H1 (cell line): Measurements from ENCODE around the gene SLC30A5. TPM values are rescaled to one million over a fixed set of nuclear protein-coding genes. Genes with fewer than 3 reads are reported as not detected.

Source experiments
- CTCF ChIA-PET: fragments of 300-600 bp; sonication (Branson Sonifier 250); formaldehyde crosslinking; loops from one replicate; lab custom pipeline; 2021; ENCODE audit not compliant: partially characterized antibody; lab: Charles Lee
- POLR2A ChIA-PET: fragments of 300-600 bp; sonication (Branson Sonifier 250); formaldehyde crosslinking; loops from one replicate; lab custom pipeline; 2021; ENCODE audit warnings: inconsistent platforms; ENCODE audit not compliant: partially characterized antibody; lab: Charles Lee
- DNase-seq, 2 experiments: peaks; one replicate each; pipeline versions ENCODE4 v3.0.0 to v3.0.0-alpha.2; 2010 to 2022; ENCODE audit warnings: low spot score in 2 of 2, low read depth in 1 of 2, mixed read lengths in 1 of 2
- FAIRE-seq: peaks from 2 replicates; lab custom pipeline; 2011; peaks lifted over from hg19 to GRCh38; lab: Jason Lieb, UNC
- H2AFZ ChIP-seq: 2 replicates; pipeline ENCODE4 v1.8.1; 2012; ENCODE audit warnings: low read length, inconsistent platforms
- H2AK5ac ChIP-seq: 2 replicates; pipeline ENCODE4 v1.6.1; 2013; ENCODE audit warnings: low read depth, low read length
- H2BK120ac ChIP-seq: replicated peaks from 2 replicates; pipeline ENCODE3; 2013; ENCODE audit warnings: low read depth, low read length, inconsistent platforms
- H2BK12ac ChIP-seq: 2 replicates; pipeline ENCODE4 v1.6.1; 2013; ENCODE audit warnings: low read depth, low read length
- H2BK15ac ChIP-seq: 2 replicates; pipeline ENCODE4 v1.6.1; 2013; ENCODE audit warnings: low read length
- H2BK20ac ChIP-seq: 2 replicates; pipeline ENCODE4 v1.6.1; 2013; ENCODE audit warnings: low read length
- H2BK5ac ChIP-seq: 2 replicates; pipeline ENCODE4 v1.6.1; 2013; ENCODE audit warnings: low read depth, low read length
- H3K14ac ChIP-seq: 2 replicates; pipeline ENCODE4 v1.6.1; 2013; ENCODE audit warnings: inconsistent platforms; ENCODE audit not compliant: insufficient read length
- H3K18ac ChIP-seq: 2 replicates; pipeline ENCODE4 v1.6.1; 2013; ENCODE audit warnings: low read length; ENCODE audit errors: extremely low read depth
- H3K23ac ChIP-seq: 2 replicates; pipeline ENCODE4 v1.6.1; 2013; ENCODE audit warnings: inconsistent platforms; ENCODE audit not compliant: insufficient read length
- H3K23me2 ChIP-seq: 2 replicates; pipeline ENCODE4 v1.6.1; 2013; ENCODE audit warnings: low read depth, low read length
- H3K27ac ChIP-seq: 2 replicates; pipeline ENCODE4 v1.6.1; 2011; ENCODE audit warnings: low read depth, low read length, inconsistent platforms
- H3K27me3 ChIP-seq, 4 experiments: replicated peaks in 1 of 4; 1 replicate in 1 of 4; 2 replicates in 3 of 4; pipeline versions ENCODE4 v1.6.1 to v1.8.1; 2011 to 2013; ENCODE audit warnings: low read length in 3 of 4, mild to moderate bottlenecking in 3 of 4, inconsistent platforms in 2 of 4, mixed read lengths in 2 of 4, moderate library complexity in 1 of 4; ENCODE audit not compliant: control insufficient read depth in 3 of 4, insufficient read depth in 3 of 4; ENCODE audit errors: extremely low read depth in 1 of 4
- H3K36me3 ChIP-seq, 4 experiments: 2 replicates each; pipeline versions ENCODE4 v1.6.1 to v1.8.1; 2011 to 2013; ENCODE audit warnings: mild to moderate bottlenecking in 4 of 4, low read length in 3 of 4, moderate library complexity in 2 of 4, control low read depth in 1 of 4, inconsistent platforms in 1 of 4; ENCODE audit not compliant: insufficient read depth in 4 of 4, control insufficient read depth in 2 of 4
- H3K4ac ChIP-seq: replicated peaks from 2 replicates; pipeline ENCODE3; 2013; ENCODE audit warnings: low read length, low read depth, mixed read lengths, inconsistent platforms; ENCODE audit not compliant: insufficient read length
- H3K4me1 ChIP-seq, 4 experiments: replicated peaks in 1 of 4; 1 replicate in 1 of 4; 2 replicates in 3 of 4; pipeline versions ENCODE4 v1.6.1 to v1.8.1; 2011 to 2013; ENCODE audit warnings: low read length in 3 of 4, inconsistent platforms in 2 of 4, mixed read lengths in 1 of 4; ENCODE audit not compliant: insufficient read depth in 4 of 4, control insufficient read depth in 3 of 4
- H3K4me2 ChIP-seq, 2 experiments: 2 replicates each; pipeline versions ENCODE4 v1.6.1 to v1.8.1; 2011 to 2013; ENCODE audit warnings: low read depth in 2 of 2, low read length in 2 of 2, control low read depth in 1 of 2, inconsistent platforms in 1 of 2, mild to moderate bottlenecking in 1 of 2; ENCODE audit not compliant: insufficient read depth in 1 of 2
- H3K4me3 ChIP-seq, 4 experiments: fragments of 200-600, 300-600 bp in 1 of 4; sonication (generic), shearing (Covaris generic), sonication (Bioruptor Twin) in 1 of 4; 2 replicates each; pipeline versions ENCODE4 v1.5.1 to v1.8.1; 2011 to 2016; ENCODE audit warnings: low read length in 4 of 4, low read depth in 3 of 4, control low read depth in 2 of 4, inconsistent platforms in 2 of 4, mild to moderate bottlenecking in 2 of 4, mixed read lengths in 1 of 4, moderate library complexity in 1 of 4; ENCODE audit not compliant: insufficient read depth in 2 of 4; ENCODE audit errors: extremely low read depth in 1 of 4
- H3K56ac ChIP-seq: replicated peaks from 2 replicates; pipeline ENCODE3; 2013; ENCODE audit warnings: low read depth, mild to moderate bottlenecking, mixed read lengths, low read length, inconsistent platforms; ENCODE audit not compliant: insufficient read length
- H3K79me1 ChIP-seq: 2 replicates; pipeline ENCODE4 v1.6.1; 2013; ENCODE audit warnings: low read depth, low read length, control low read depth
- H3K79me2 ChIP-seq, 2 experiments: 2 replicates each; pipeline versions ENCODE4 v1.6.1 to v1.8.1; 2012 to 2013; ENCODE audit warnings: low read length in 2 of 2, mild to moderate bottlenecking in 2 of 2, inconsistent platforms in 1 of 2; ENCODE audit not compliant: insufficient read depth in 2 of 2, control insufficient read depth in 1 of 2
- H3K9ac ChIP-seq, 4 experiments: replicated peaks in 1 of 4; 1 replicate in 1 of 4; 2 replicates in 3 of 4; pipeline versions ENCODE4 v1.6.1 to v1.8.1; 2011 to 2013; ENCODE audit warnings: low read depth in 3 of 4, low read length in 3 of 4, control low read depth in 2 of 4, mild to moderate bottlenecking in 2 of 4, moderate library complexity in 2 of 4, inconsistent platforms in 1 of 4; ENCODE audit errors: extremely low read depth in 1 of 4
- H3K9me3 ChIP-seq, 2 experiments: 2 replicates each; pipeline versions ENCODE4 v1.6.1 to v1.8.1; 2012 to 2013; ENCODE audit warnings: mild to moderate bottlenecking in 2 of 2, moderate library complexity in 2 of 2, control low read depth in 1 of 2, inconsistent platforms in 1 of 2, low read depth in 1 of 2, low read length in 1 of 2, mixed read lengths in 1 of 2; ENCODE audit not compliant: insufficient read depth in 2 of 2
- H4K20me1 ChIP-seq, 2 experiments: replicated peaks in 1 of 2; 2 replicates each; pipeline versions ENCODE3 to v1.8.1; 2011 to 2013; ENCODE audit warnings: inconsistent platforms in 2 of 2, low read length in 2 of 2, mild to moderate bottlenecking in 1 of 2; ENCODE audit not compliant: insufficient read depth in 2 of 2, control insufficient read depth in 1 of 2
- H4K5ac ChIP-seq: 2 replicates; pipeline ENCODE4 v1.6.1; 2013; ENCODE audit warnings: low read length, low read depth, mixed read lengths, inconsistent platforms; ENCODE audit not compliant: insufficient read length
- H4K8ac ChIP-seq: 2 replicates; pipeline ENCODE4 v1.8.0; 2013; ENCODE audit warnings: mild to moderate bottlenecking, moderate library complexity, low read length, inconsistent platforms; ENCODE audit not compliant: insufficient read depth; ENCODE audit errors: extremely low read depth
- H4K91ac ChIP-seq: replicated peaks from 2 replicates; pipeline ENCODE3; 2013; ENCODE audit warnings: low read length, mixed read lengths, inconsistent platforms; ENCODE audit not compliant: insufficient read length
- BACH1 ChIP-seq: IDR thresholded peaks from 2 replicates; pipeline ENCODE4 v1.6.1; 2012; ENCODE audit warnings: low read length, improper control_type of control experiment
- CBX5 ChIP-seq: fragments of 300-800, 300-1000 bp; sonication (generic); IDR thresholded peaks from 2 replicates; pipeline ENCODE4 v1.7.1; 2016; ENCODE audit warnings: antibody characterized with exemption, low read length, low read depth
- RAD21 ChIP-seq, 2 experiments: IDR thresholded peaks in 1 of 2; conservative IDR thresholded peaks in 1 of 2; 2 replicates each; pipeline ENCODE4 v1.6.1; 2011; ENCODE audit warnings: low read depth in 2 of 2, low read length in 2 of 2, improper control_type of control experiment in 1 of 2, inconsistent platforms in 1 of 2, mild to moderate bottlenecking in 1 of 2, moderate library complexity in 1 of 2
- WGBS, 2 experiments: shearing (Covaris generic) in 1 of 2; methylation state at CpG; one replicate each; pipeline versions ENCODE4 v1.1.6 to v1.1.7; 2013 to 2015; ENCODE audit warnings: low lambda C conversion rate in 2 of 2, mixed read lengths in 2 of 2, inconsistent platforms in 1 of 2, low coverage in 1 of 2, missing lambda C conversion rate in 1 of 2; ENCODE audit not compliant: insufficient replicate concordance in 2 of 2, insufficient coverage in 1 of 2, insufficient read length in 1 of 2; ENCODE audit errors: extremely low coverage in 1 of 2, missing lambda C conversion rate in 1 of 2; 5-methylcytosine and 5-hydroxymethylcytosine counted together
- polyA plus RNA-seq, 7 experiments: library from polyadenylated mRNA; depleted of rRNA in 3 of 7; stranded (reverse) in 5 of 7; unstranded in 2 of 7; fragments of >200 nt in 5 of 7; fragments of 200-250 nt in 2 of 7; gene quantifications; 1 replicate in 5 of 7; 2 replicates in 1 of 7; 4 replicates in 1 of 7; pipeline versions ENCODE4 v1.2.1 to v1.2.3, GENCODE V29; 2011 to 2013; ENCODE audit warnings: missing spikeins in 2 of 7, mixed read lengths in 2 of 7
- total RNA-seq: library from RNA; stranded (reverse); fragmentation: NEBNext Ultra II Directional; extraction: Animal tissue kit (Norgen Biotek cat#: 25700); gene quantifications from 2 replicates; pipeline ENCODE4 v1.2.1, GENCODE V29; 2021

Gene SLC30A5
- total and polyA plus RNA-seq, 2 of the 8 experiments (the other 6 are each of a cell fraction or from before 2014, with no cell fraction given), result 31.0 to 43.5 TPM

DNA sequence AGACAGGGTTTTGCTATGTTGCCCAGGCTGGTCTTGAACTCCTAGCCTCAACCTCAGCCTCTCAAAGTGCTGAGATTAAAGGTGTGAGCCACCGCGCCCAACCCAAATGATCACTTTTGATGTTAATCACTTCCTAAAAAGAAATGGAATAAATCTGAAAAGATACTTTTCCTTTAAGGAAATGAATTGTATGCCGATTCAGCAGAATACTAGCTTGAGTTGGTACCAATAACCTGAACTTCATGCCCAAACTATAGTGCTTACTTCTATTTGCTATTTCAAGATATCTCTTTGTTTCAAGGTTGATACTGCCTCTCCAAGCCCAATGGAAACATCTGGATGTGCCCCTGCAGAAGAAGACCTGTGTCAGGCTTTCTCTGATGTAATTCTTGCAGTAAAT lies 77.2 kb downstream of the SLC30A5 start:
- H3K27me3 ChIP-seq, result no peaks in the 10 kb centered on the region
- H3K4me3 ChIP-seq, result no peak overlapping the region
- no peaks in the 10 kb centered on the region for H3K9me3 ChIP-seq
- no peaks in the 10 kb centered on the region; the same call in 1 of the 2 replicates for H3K79me1 ChIP-seq
- no peak overlapping the region for H3K56ac ChIP-seq
- H2AK5ac ChIP-seq, result no peak overlapping the region
- no peak overlapping the region for H4K91ac ChIP-seq
- H3K23me2 ChIP-seq, result peaks cover 4% of the 10 kb centered on the region; the same call in 1 of the 2 replicates
- no peak overlapping the region for H2BK12ac ChIP-seq
- ChIA-PET CTCF (interaction anchor here (1.4 to 1.8 kb wide), 2 partner anchors 77 to 142 kb away, joined by 3 to 5 read pairs; partner anchors contain the start of gene SLC30A5), POLR2A (interaction anchor here (1.2 to 8.1 kb wide), 4 partner anchors 9 to 55 kb away, joined by 3 to 128 read pairs (median 8); partner anchors contain the start of gene CENPH)
- H2BK20ac ChIP-seq, result no peak overlapping the region
- no peak overlapping the region for H3K4ac ChIP-seq
- TF ChIP-seq BACH1, result no peak
- no peak for TF ChIP-seq CBX5
- TF ChIP-seq RAD21 (IDR thresholded peaks at IDR 0.05 in 1 of 2, conservative IDR thresholded peaks at IDR 0.05 in 1 of 2; ENCODE audit: low read depth in 2 of 2, low read length in 2 of 2), result no peak
- H3K14ac ChIP-seq, result no peak overlapping the region
- H3K4me1 ChIP-seq, result peaks cover 0 to 7% (median 4%) of the 10 kb centered on the region in 4 experiments; a peak in 5 of 7 replicates
- H3K23ac ChIP-seq, result no peak overlapping the region
- FAIRE-seq (no peak), DNase-seq (no peak)
- H4K20me1 ChIP-seq, result peaks cover 5 to 6% of the 10 kb centered on the region in 2 experiments
- no peak overlapping the region for H3K4me2 ChIP-seq
- peaks cover 49 to 78% (median 69%) of the 10 kb centered on the region in 4 experiments for H3K36me3 ChIP-seq
- H3K27ac ChIP-seq, result no peak overlapping the region
- H2BK15ac ChIP-seq, result no peak overlapping the region
- H3K79me2 ChIP-seq, result peaks cover 8 to 37% of the 10 kb centered on the region in 2 experiments
- no peak overlapping the region for H2BK120ac ChIP-seq
- no peak overlapping the region for H4K8ac ChIP-seq
- no peak overlapping the region for H3K9ac ChIP-seq
- H4K5ac ChIP-seq, result no peak overlapping the region
- no peak overlapping the region for H2BK5ac ChIP-seq
- WGBS, 2 experiments, result 96% methylated on average over 3 of the region's 3 CpGs; no CpG with 5 or more reads in 1 of the 2 experiments
- no peak overlapping the region for H3K18ac ChIP-seq
- H2AFZ ChIP-seq, result no peak overlapping the region
